K562 (cell line): Measurements from ENCODE around the gene B2M. TPM values are rescaled to one million over a fixed set of nuclear protein-coding genes. Genes with fewer than 3 reads are reported as not detected.

ENCODE experiments used
- AFF1 ChIP-seq, 2 experiments: fragments of 450-650 bp; IDR thresholded peaks; 2 replicates each; pipeline ENCODE4 v1.6.1; 2018; ENCODE audit warnings: mild to moderate bottlenecking in 2 of 2, low read depth in 1 of 2; ENCODE audit not compliant: partially characterized antibody in 2 of 2
- CREM ChIP-seq: IDR thresholded peaks from 2 replicates; pipeline ENCODE4 v1.6.1; 2014; ENCODE audit warnings: antibody characterized with exemption, low read depth
- EGR1 ChIP-seq: fragments of 450-650 bp; conservative IDR thresholded peaks from 2 replicates; pipeline ENCODE4 v1.6.1; 2017; ENCODE audit warnings: mild to moderate bottlenecking
- ELF1 ChIP-seq: fragments of 200-800 bp; sonication (Bioruptor generic); IDR thresholded peaks from 2 replicates; pipeline ENCODE4 v1.6.1; 2016; ENCODE audit warnings: missing genetic modification characterization, missing compliant biosample characterization
- NBN ChIP-seq: fragments of 450-650 bp; IDR thresholded peaks from 2 replicates; pipeline ENCODE4 v1.6.1; 2016; ENCODE audit warnings: low read depth, mild to moderate bottlenecking
- NCOA4 ChIP-seq: fragments of 450-650 bp; IDR thresholded peaks from 2 replicates; pipeline ENCODE4 v1.6.1; 2018; ENCODE audit warnings: mild to moderate bottlenecking; ENCODE audit not compliant: partially characterized antibody
- NFATC3 ChIP-seq: fragments of 450-650 bp; IDR thresholded peaks from 2 replicates; pipeline ENCODE4 v1.6.1; 2017; ENCODE audit warnings: mild to moderate bottlenecking
- RREB1 ChIP-seq: fragments of 250-450 bp; sonication (Bioruptor Pico); IDR thresholded peaks from 2 replicates; pipeline ENCODE4 v1.4.0; 2020
- SPI1 ChIP-seq: IDR thresholded peaks from 2 replicates; pipeline ENCODE4 v1.6.1; 2011; ENCODE audit warnings: low read depth, low read length, control low read depth, borderline replicate concordance
- THRAP3 ChIP-seq: fragments of 450-650 bp; IDR thresholded peaks from 2 replicates; pipeline ENCODE4 v1.6.1; 2016; ENCODE audit warnings: mild to moderate bottlenecking, inconsistent platforms, borderline replicate concordance
- TRIM24 ChIP-seq, 2 experiments: fragments of 450-650 bp; IDR thresholded peaks; 2 replicates each; pipeline ENCODE4 v1.6.1; 2016
- ZNF384 ChIP-seq: IDR thresholded peaks from 2 replicates; pipeline ENCODE4 v1.6.1; 2012; ENCODE audit warnings: low read depth, low read length, improper control_type of control experiment
- ZZZ3 ChIP-seq: fragments of 450-650 bp; IDR thresholded peaks from 2 replicates; pipeline ENCODE4 v1.6.1; 2016; ENCODE audit warnings: antibody characterized with exemption, mild to moderate bottlenecking, moderate library complexity
- polyA plus RNA-seq, 8 experiments: library from polyadenylated mRNA; depleted of rRNA in 4 of 8; stranded (reverse) in 5 of 8; unstranded in 3 of 8; fragments of >200 nt; fragmentation: Nextera tagmentation in 2 of 8; fragmentation: Illumina TruSeq in 1 of 8; extraction: Ambion mirVana in 2 of 8; extraction: Trizol in 1 of 8; gene quantifications; 2 replicates each; pipeline versions ENCODE4 v1.2.1 to v1.2.3, GENCODE V29; 2011 to 2014; ENCODE audit warnings: inconsistent platforms in 1 of 8, missing spikeins in 1 of 8
- total RNA-seq, 7 experiments: library from RNA; depleted of rRNA in 6 of 7; stranded (reverse); fragments of >200 nt in 6 of 7; fragmentation: Illumina TruSeq in 2 of 7; extraction: Trizol in 2 of 7; gene quantifications; 2 replicates each; pipeline versions ENCODE4 v1.2.1 to v1.2.3, GENCODE V29; 2011 to 2021; ENCODE audit warnings: low replicate concordance in 1 of 7
- TF ChIP-seq, protein P1 (sequence below): fragments of 150-350 bp; conservative IDR thresholded peaks from 2 replicates; pipeline ENCODE4 v1.6.1; 2014; ENCODE audit warnings: low read length

B2M gene
- total and polyA plus RNA-seq, 9 of the 15 experiments (the other 6 are each of a cell fraction or from before 2014, with no cell fraction given), result 460 to 3,138 (median 1,032) TPM

DNA sequence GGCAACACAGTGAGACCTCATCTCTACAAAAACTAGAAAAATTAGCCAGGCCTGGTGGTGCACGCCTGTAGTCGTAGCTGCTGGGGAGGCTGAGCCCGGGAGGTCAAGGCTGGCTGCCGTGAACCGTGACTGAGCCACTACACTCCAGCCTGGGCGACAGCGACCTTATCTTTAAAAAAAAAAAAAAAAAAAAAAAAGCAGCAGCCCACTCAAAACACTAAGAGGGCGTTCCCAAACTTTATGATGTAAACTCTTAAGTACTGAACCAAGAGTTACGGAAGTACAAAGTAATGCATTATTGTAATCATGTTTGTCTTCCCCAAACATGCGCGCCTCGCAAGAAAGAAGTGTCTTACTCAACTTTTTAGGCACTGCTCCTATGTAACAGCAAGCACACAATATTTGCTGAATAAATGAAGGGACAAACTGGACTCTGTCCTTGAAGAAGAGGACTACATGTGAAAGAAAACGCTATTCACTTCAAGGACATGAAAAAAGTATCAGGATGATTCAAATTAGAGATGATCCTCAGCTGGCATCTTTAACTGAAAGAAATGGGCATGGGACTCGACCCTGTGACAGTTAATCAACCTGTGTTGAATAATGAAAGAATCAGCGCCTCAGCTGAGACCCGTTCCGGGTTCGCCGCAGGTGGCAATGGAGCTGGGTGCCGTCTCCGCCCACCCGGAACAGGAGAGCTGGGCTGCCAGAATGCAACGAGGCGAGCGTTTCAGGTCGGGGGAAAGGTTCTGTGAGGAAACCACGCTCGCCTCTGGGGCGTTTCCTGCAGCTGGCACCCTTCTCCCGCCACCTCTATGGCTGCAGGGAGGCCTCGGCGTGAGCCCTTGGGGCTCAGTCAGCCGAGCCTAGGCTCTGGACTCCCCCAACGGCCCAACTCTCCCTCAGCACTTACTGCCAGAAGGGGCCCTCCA lies 48.6 kb upstream of the B2M start (continued):
- TF ChIP-seq THRAP3, result 0 out of 2 replicates have a peak, but pooled peaks have one; percentile 25
- TF ChIP-seq ZNF384, result peak; percentile 99
- TF ChIP-seq NBN, result no peak
- peak; percentile 65 for TF ChIP-seq EGR1
- TF ChIP-seq NCOA4, result no peak
- TF ChIP-seq NFATC3, result no peak
- peak in 1 of 2 experiments; percentile 35; a peak in 2 of 4 replicates for TF ChIP-seq TRIM24 (IDR thresholded peaks at IDR 0.05)
- TF ChIP-seq ELF1, result peak; percentile 42; the same call in 1 of the 2 replicates
- TF ChIP-seq ZZZ3, result no peak
- TF ChIP-seq CREM, result peak; percentile 41; the same call in 1 of the 2 replicates
- TF ChIP-seq AFF1 (IDR thresholded peaks at IDR 0.05; ENCODE audit: low read depth in 1 of 2, partially characterized antibody in 2 of 2), result peak; percentile 8 to 22
- no peak for TF ChIP-seq RREB1 (CRISPR knock-in tag)
- TF ChIP-seq, protein P1, sequence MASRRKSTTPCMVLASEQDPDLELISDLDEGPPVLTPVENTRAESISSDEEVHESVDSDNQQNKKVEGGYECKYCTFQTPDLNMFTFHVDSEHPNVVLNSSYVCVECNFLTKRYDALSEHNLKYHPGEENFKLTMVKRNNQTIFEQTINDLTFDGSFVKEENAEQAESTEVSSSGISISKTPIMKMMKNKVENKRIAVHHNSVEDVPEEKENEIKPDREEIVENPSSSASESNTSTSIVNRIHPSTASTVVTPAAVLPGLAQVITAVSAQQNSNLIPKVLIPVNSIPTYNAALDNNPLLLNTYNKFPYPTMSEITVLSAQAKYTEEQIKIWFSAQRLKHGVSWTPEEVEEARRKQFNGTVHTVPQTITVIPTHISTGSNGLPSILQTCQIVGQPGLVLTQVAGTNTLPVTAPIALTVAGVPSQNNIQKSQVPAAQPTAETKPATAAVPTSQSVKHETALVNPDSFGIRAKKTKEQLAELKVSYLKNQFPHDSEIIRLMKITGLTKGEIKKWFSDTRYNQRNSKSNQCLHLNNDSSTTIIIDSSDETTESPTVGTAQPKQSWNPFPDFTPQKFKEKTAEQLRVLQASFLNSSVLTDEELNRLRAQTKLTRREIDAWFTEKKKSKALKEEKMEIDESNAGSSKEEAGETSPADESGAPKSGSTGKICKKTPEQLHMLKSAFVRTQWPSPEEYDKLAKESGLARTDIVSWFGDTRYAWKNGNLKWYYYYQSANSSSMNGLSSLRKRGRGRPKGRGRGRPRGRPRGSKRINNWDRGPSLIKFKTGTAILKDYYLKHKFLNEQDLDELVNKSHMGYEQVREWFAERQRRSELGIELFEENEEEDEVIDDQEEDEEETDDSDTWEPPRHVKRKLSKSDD, result no peak
- TF ChIP-seq SPI1, result no peak
